NT2/D1 (cell line): ENCODE results near the gene MSMP.

Source experiments
- DNase-seq: peaks from one replicate; pipeline ENCODE4 v3.0.0-alpha.2; 2011; ENCODE audit warnings: low read depth, low spot score
- H3K27me3 ChIP-seq: 2 replicates; pipeline ENCODE4 v1.6.0; 2011; ENCODE audit warnings: mild to moderate bottlenecking; ENCODE audit not compliant: insufficient read length, insufficient read depth
- H3K36me3 ChIP-seq: 2 replicates; pipeline ENCODE4 v1.6.1; 2011; ENCODE audit warnings: mild to moderate bottlenecking, low read length, mixed read lengths; ENCODE audit not compliant: insufficient read depth, insufficient read length
- H3K4me1 ChIP-seq: 2 replicates; pipeline ENCODE4 v1.5.1; 2011; ENCODE audit not compliant: insufficient read depth, insufficient read length
- H3K4me3 ChIP-seq: 2 replicates; pipeline ENCODE4 v1.5.1; 2011; ENCODE audit warnings: low read depth; ENCODE audit not compliant: insufficient read length
- H3K9ac ChIP-seq: 2 replicates; pipeline ENCODE4 v1.6.0; 2011; ENCODE audit warnings: low read depth; ENCODE audit not compliant: insufficient read length
- H3K9me3 ChIP-seq: 2 replicates; pipeline ENCODE4 v1.5.1; 2011; ENCODE audit warnings: mild to moderate bottlenecking, low read length; ENCODE audit not compliant: insufficient read depth
- SUZ12 ChIP-seq: IDR thresholded peaks from 2 replicates; pipeline ENCODE4 v1.6.1; 2011; ENCODE audit not compliant: insufficient read length, insufficient read depth; ENCODE audit errors: extremely low read depth
- YY1 ChIP-seq: IDR thresholded peaks from 2 replicates; pipeline ENCODE4 v1.6.1; 2011; ENCODE audit not compliant: insufficient read length, insufficient read depth
- ZNF274 ChIP-seq: IDR thresholded peaks from 2 replicates; pipeline ENCODE4 v1.6.1; 2011; ENCODE audit warnings: mild to moderate bottlenecking, low read depth, low read length

MSMP gene, protein sequence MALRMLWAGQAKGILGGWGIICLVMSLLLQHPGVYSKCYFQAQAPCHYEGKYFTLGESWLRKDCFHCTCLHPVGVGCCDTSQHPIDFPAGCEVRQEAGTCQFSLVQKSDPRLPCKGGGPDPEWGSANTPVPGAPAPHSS

DNA sequence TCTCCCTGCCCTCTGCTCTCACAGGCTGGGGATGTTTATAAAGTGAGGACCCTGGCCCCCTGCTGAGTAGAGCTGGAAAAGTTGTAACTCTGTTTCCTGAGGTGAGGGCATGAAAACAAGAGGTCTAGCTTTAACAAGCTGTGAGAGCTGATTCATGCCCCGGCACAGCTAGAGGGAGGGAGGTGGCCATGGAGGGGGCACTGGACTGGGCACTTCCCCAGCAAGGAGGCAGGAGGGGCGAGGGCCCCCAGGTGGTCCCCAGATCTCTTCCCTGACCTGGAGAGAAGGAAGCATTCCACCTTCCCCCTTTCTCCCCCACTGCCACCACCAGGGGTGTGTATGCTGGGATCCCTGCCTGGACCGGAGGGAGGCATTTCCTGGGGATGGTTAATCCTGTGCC lies at the start of gene MSMP:
MSMP (minus strand) TSS at position 13 of the 400 bp plus-strand sequence. CDS start 147 bp downstream, outside the sequence.
- Histone ChIP-seq H3K9me3 (no peaks in the 10 kb centered on the region), H3K4me1 (peaks cover 15% of the 10 kb centered on the region), H3K4me3 (no peak within 1 kb of the TSS), H3K27me3 (no peaks in the 10 kb centered on the region), H3K9ac (no peak within 1 kb of the TSS), H3K36me3 (peaks cover 52% of the 10 kb centered on the region)
- no peak for DNase-seq
- no peak for TF ChIP-seq SUZ12
- TF ChIP-seq YY1: no peak
- TF ChIP-seq ZNF274: no peak

DNA sequence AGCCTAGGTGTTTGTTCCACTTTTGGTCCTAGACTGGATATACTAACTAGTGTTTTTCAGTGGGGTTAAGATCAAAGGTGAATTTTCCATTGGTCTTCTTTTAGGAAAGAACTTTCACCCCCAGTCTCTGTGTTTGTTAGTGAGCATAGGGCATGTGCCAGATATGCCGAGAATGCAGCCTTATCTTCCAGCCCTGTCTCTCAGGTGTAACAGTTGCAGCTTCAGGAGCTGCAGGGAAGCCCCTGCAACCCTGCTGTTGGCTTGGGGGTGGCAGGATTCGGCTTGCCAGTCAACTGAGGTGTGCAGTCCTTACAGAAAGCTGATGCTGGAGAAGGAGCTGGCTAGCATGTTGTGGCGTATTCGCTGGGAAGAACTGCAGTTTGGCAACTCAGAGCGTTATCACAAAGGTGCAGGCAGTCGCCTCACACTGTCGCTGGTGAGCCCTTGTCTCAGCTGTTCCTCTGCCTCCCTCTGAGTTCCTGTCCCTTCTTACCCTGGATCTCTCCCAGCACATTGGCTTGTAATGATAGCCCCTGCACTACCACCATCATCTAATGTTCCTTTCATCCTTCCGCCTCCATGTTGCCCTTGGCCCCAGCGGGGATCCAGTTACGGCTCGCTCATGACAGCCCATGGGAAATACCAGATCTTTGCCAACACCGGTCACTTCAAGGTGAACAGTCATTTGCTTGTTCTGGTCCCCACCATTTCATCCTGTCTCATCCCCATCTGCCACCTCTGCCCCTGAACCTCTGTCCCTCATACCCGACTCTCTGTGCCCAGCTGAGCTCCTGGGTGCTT lies 47.5 kb upstream of the MSMP start:
- Histone ChIP-seq H3K36me3 (peaks cover 38% of the 10 kb centered on the region), H3K9me3 (no peaks in the 10 kb centered on the region), H3K27me3 (no peaks in the 10 kb centered on the region), H3K4me3 (no peak overlapping the region), H3K4me1 (no peaks in the 10 kb centered on the region), H3K9ac (no peak overlapping the region)
- TF ChIP-seq SUZ12 (no peak), YY1 (no peak), ZNF274 (no peak)
- no peak for DNase-seq

- TF ChIP-seq YY1: no peak
- TF ChIP-seq ZNF274: no peak
- TF ChIP-seq SUZ12: no peak
- Histone ChIP-seq H3K36me3 (peaks cover 29% of the 10 kb centered on the region), H3K4me3 (no peak overlapping the region), H3K4me1 (no peaks in the 10 kb centered on the region), H3K27me3 (no peaks in the 10 kb centered on the region), H3K9me3 (no peaks in the 10 kb centered on the region), H3K9ac (no peak overlapping the region)
- DNase-seq: no peak
Measured at GRCh38 chr9:35800530-35800929, 46.5 kb upstream of the MSMP start.

- Histone ChIP-seq H3K36me3 (peaks cover 24% of the 10 kb centered on the region), H3K4me1 (no peaks in the 10 kb centered on the region), H3K9ac (no peak overlapping the region), H3K27me3 (no peaks in the 10 kb centered on the region), H3K4me3 (no peak overlapping the region), H3K9me3 (no peaks in the 10 kb centered on the region)
- TF ChIP-seq YY1 (no peak), ZNF274 (no peak), SUZ12 (no peak)
- no peak for DNase-seq
Measured at GRCh38 chr9:35798658-35799374, 44.7 kb upstream of the MSMP start.

DNA sequence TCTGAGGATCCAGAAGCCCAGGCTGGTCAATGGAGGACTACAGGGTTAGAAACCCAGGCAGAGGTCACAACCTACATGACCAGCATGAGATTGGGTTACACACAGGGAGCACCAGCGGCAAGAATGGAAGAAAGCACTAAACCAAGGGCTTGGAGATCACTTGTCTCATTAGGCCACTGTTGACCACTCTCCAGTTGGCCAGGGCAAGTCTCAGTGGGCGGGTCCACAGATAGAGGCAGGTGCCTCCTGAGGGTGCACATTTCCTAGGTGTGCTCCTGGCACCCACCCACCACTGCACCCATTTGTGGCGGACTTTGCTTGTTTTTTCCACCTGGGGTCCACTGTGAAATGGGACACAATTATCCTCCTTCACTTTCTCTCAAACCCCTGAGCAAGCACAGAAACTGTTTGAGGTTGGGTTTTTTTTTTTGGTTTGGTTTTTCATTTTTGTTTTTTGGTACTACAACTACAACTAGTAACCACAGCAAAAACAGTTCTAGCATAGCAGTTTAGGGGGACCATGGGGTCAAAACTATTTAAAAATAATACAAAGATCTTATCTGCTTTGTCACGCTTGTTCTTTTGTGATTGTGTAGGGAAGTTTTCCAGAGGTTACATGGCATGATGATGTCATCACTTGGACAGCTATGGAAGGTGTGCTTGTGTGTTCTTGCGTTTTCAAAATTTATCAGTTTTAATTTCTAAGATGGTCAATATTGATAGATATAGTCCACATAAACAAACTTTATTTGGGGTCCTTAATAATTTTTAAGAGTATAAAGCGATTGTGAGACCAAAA lies 43.4 kb upstream of the MSMP start:
- H3K9ac ChIP-seq: no peak overlapping the region

DNA sequence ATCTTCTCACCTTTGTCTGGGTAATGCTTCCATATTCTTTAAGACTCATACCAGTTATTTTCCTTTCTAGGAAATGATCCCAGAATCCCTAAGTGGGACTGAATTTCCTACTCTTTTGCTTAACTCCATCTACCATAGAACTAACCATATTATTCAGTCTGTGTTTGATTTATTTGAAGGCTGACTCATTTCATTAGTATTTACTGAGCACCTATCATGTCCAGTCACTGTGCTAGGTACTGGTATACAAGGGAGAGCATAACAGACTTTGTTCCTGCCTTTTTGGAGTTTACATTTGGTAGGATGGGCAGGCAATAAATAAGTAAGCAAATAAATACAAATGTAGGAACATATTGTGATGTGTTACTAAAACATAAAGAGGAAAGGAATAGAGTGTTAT lies 41.6 kb upstream of the MSMP start:
- TF ChIP-seq ZNF274: no peak
- TF ChIP-seq YY1: no peak
- TF ChIP-seq SUZ12: no peak

More for the DNA sequence above, 43.4 kb upstream of the MSMP start:
- H3K36me3 ChIP-seq: peaks cover 21% of the 10 kb centered on the region
- peaks cover 5% of the 10 kb centered on the region for H3K27me3 ChIP-seq
- peaks cover 4% of the 10 kb centered on the region for H3K4me1 ChIP-seq
- no peak overlapping the region for H3K4me3 ChIP-seq
- H3K9me3 ChIP-seq: no peaks in the 10 kb centered on the region
- no peak for DNase-seq
- TF ChIP-seq YY1: no peak
- TF ChIP-seq SUZ12: no peak
- no peak for TF ChIP-seq ZNF274

GRCh38 chr9:35793461-35793860 lies 39.4 kb upstream of the MSMP start:
- Histone ChIP-seq H3K9me3 (no peaks in the 10 kb centered on the region), H3K36me3 (no peaks in the 10 kb centered on the region), H3K4me1 (peaks cover 4% of the 10 kb centered on the region), H3K27me3 (peaks cover 9% of the 10 kb centered on the region), H3K4me3 (no peak overlapping the region), H3K9ac (no peak overlapping the region)
- TF ChIP-seq YY1 (no peak), ZNF274 (no peak), SUZ12 (no peak)
- DNase-seq: no peak

More for the DNA sequence above, 41.6 kb upstream of the MSMP start:
- DNase-seq: no peak
- no peak overlapping the region for H3K4me3 ChIP-seq
- H3K27me3 ChIP-seq: peaks cover 9% of the 10 kb centered on the region
- peaks cover 4% of the 10 kb centered on the region for H3K4me1 ChIP-seq
- H3K9me3 ChIP-seq: no peaks in the 10 kb centered on the region
- H3K36me3 ChIP-seq: peaks cover 8% of the 10 kb centered on the region
- H3K9ac ChIP-seq: no peak overlapping the region
